AG09319 (cell line): ENCODE data around the gene TMEM101.
"Not testable (repeated sequence)": the region's sequence is repeated elsewhere in the genome, so short reads cannot be mapped to it uniquely, and the experiment has no call there.

Source experiments
- DNase-seq: peaks from one replicate; pipeline ENCODE4 v3.0.0-alpha.2; 2010; ENCODE audit warnings: low read depth; ENCODE audit errors: extremely low read depth
- CTCF ChIP-seq: IDR thresholded peaks from 2 replicates; pipeline ENCODE4 v1.5.1; 2011; ENCODE audit warnings: low read depth, mild to moderate bottlenecking, inconsistent platforms, low read length, moderate library complexity

Gene TMEM101

DNA sequence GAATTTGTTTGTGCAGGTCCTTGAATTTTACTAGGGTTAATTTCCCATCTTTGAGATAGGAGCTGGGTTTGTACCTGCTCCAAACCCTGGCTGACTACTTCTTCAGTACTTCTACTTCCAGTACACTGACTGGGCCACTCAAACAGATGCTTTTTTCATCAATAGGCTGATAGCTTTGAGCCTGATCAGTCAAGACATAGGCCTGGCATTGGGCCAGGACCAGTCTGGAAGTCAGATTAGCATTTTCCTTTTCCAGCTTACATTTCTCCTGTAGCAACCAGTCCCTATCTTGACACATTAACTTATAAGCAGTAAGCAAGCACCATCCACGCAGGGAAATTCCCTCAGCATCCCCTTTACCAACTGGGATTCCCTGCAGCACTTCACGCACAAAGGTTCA lies 7.5 kb upstream of the TMEM101 start:
- no peak for TF ChIP-seq CTCF
- no peak for DNase-seq

- not testable (repeated sequence) for DNase-seq
Observed at GRCh38 chr17:44021227-44021626, 6.5 kb upstream of the TMEM101 start.

GRCh38 chr17:44014133-44014436 lies 678 bp downstream of the TMEM101 start:
- no peak for DNase-seq
- TF ChIP-seq CTCF = no peak

DNA sequence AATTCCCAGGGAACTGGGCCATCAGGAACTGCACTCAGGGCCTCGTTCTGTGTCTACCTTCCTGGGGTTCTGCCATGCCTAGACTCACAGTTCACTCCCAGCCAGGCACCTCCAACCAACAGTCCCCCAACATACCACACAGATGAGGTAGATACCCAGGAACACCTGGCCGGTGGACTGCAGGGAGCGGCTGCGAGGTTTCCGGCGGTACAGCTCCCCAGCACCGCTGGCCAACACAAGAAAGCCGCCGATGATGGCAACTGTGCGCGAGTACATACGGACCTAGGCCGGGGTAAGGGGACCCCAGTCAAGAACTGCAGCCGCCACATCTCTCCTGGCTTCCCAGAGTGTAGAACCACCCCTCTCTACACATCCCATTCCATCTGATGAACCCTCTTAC lies 1.9 kb downstream of the TMEM101 start:
- no peak for TF ChIP-seq CTCF
- no peak for DNase-seq

- TF ChIP-seq CTCF = no peak
- DNase-seq = no peak
Observed at GRCh38 chr17:44012391-44012790, 2.4 kb downstream of the TMEM101 start.

DNA sequence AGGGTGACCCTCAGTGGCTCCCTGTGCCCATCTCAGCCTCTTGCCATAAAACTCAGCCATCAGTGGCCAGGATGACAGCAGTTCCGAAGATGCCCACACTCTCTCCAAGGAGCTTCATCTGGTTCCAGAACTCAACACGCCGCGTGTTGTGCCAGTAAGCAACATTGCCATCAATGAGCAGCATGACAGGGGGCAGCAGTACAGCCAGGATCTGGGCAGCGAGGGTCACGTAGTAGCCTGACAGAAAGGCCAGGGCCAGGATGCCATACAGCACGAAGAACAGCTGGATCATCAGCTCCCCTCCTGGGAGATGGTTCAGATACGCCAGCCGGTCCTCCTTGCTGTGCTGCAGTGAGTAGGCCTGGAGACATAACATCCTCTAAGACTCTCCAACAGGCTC lies 2.9 kb downstream of the TMEM101 start:
- no peak for DNase-seq
- no peak for TF ChIP-seq CTCF

GRCh38 chr17:44010966-44011647 lies 3.7 kb downstream of the TMEM101 start:
- no peak; the same call in 1 of the 2 replicates for TF ChIP-seq CTCF
- peak; percentile 79 for DNase-seq

DNA sequence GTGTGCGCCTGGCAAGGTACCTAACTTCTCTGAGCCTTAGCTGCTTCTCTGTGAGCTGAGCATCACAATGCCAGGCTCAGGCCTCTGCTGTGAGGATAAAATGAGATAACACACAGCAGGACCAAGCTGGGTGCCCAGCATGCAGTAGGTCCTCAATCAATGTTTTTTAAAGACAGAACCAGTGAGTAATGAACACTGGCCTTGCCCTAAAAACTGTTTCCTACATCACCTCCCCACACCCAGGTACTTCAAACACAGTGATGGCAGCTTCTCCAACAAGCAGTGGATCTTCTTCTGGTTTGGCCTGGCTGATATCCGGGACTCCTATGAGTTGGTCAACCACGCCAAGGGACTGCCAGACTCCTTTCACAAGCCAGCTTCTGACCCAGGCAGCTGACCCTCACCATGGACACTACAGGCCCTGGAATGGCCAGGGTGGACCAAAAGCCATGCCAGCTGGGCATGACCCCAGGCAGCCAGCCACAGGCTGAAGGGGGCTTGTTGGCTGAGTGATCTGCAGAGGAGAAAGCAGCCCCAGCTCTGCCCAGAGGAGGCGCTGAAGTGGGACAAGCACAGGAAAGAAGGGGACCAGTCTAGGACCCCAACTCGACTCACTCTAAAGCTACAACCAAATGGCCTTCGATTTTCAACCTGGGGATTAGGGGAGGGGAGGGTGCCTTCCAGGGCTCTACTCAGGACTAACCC lies 6.4 kb downstream of the TMEM101 start:
- no peak for TF ChIP-seq CTCF
- no peak for DNase-seq
